ENCODE data around the gene NEDD4L.

GRCh38 chr18:58067601-58068000 lies 23.6 kb downstream of the NEDD4L start:
- TF ChIP-seq EP300 (IDR thresholded peaks at IDR 0.05) (no peak), CTCF (IDR thresholded peaks at IDR 0.05) (no peak), POLR2AphosphoS5 (IDR thresholded peaks at IDR 0.05) (no peak)

Measured in esophagus muscularis mucosa (tissue), 4 donors.